Suprapubic skin (tissue), 4 donors: ENCODE results near the gene MSX2. TPM values are rescaled to one million over a fixed set of nuclear protein-coding genes. Genes with fewer than 3 reads are reported as not detected.
"Not testable (repeated sequence)": the region's sequence is repeated elsewhere in the genome, so short reads cannot be mapped to it uniquely, and the experiment has no call there.

Experiments used
- DNase-seq, 2 donors: peaks; one replicate each; pipeline ENCODE4 v3.0.0-alpha.2; 2019; ENCODE audit warnings: low spot score in 2 of 2
- H3K27ac ChIP-seq: fragments of 200-600 bp; sonication (generic); one replicate; pipeline ENCODE4 v1.5.1; 2019
- H3K27me3 ChIP-seq: fragments of 200-600 bp; sonication (generic); one replicate; pipeline ENCODE4 v1.5.1; 2019
- H3K36me3 ChIP-seq: fragments of 200-600 bp; sonication (generic); one replicate; pipeline ENCODE4 v1.5.1; 2019
- H3K4me1 ChIP-seq: fragments of 200-600 bp; sonication (generic); one replicate; pipeline ENCODE4 v1.5.1; 2019
- H3K4me3 ChIP-seq: fragments of 200-600 bp; sonication (generic); one replicate; pipeline ENCODE4 v1.5.1; 2019; ENCODE audit warnings: mild to moderate bottlenecking
- H3K9me3 ChIP-seq: fragments of 200-600 bp; sonication (generic); one replicate; pipeline ENCODE4 v1.5.1; 2019
- CTCF ChIP-seq, 2 donors: fragments of 200-600 bp in 1 of 2; fragments of 450-650 bp in 1 of 2; sonication (generic) in 1 of 2; IDR thresholded peaks; one replicate each; pipeline ENCODE4 v1.5.1; 2016 to 2019; ENCODE audit warnings: antibody characterized with exemption in 2 of 2, mild to moderate bottlenecking in 1 of 2, moderate library complexity in 1 of 2
- EP300 ChIP-seq: sonication (generic); formaldehyde crosslinking; IDR thresholded peaks from one replicate; pipeline ENCODE4 v1.6.1; 2017; ENCODE audit warnings: antibody characterized with exemption
- POLR2A ChIP-seq, 2 donors: fragments of 450-650 bp; IDR thresholded peaks; one replicate each; pipeline ENCODE4 v1.6.1; 2017; ENCODE audit warnings: antibody characterized with exemption in 2 of 2, mild to moderate bottlenecking in 2 of 2, moderate library complexity in 2 of 2
- POLR2AphosphoS5 ChIP-seq, 3 donors: sonication (generic); formaldehyde crosslinking; IDR thresholded peaks; one replicate each; pipeline ENCODE4 v1.6.1; 2017; ENCODE audit warnings: antibody characterized with exemption in 3 of 3
- WGBS: methylation state at CpG from one replicate; pipeline ENCODE4 v1.1.5; 2018; 5-methylcytosine and 5-hydroxymethylcytosine counted together
- total RNA-seq, 4 donors: library from RNA; depleted of rRNA; stranded (reverse); fragments of >200 nt; gene quantifications; one replicate each; pipeline ENCODE4 v1.1.0, GENCODE V29; 2016

MSX2 gene
- total RNA-seq, 4 donors from 2014 or later: 3.5 to 23.1 (median 9.9) TPM

GRCh38 chr5:174759091-174759490 lies 34.7 kb downstream of the MSX2 start:
- H3K9me3 ChIP-seq: no peaks in the 10 kb centered on the region
- WGBS: 87% methylated on average over 3 of the region's 3 CpGs
- no peaks in the 10 kb centered on the region for H3K36me3 ChIP-seq
- DNase-seq: no peak
- H3K27ac ChIP-seq: no peak overlapping the region
- no peak for TF ChIP-seq POLR2A (IDR thresholded peaks at IDR 0.05)
- TF ChIP-seq CTCF (IDR thresholded peaks at IDR 0.05): no peak
- no peak for TF ChIP-seq EP300
- TF ChIP-seq POLR2AphosphoS5 (IDR thresholded peaks at IDR 0.05): no peak
- H3K27me3 ChIP-seq: no peaks in the 10 kb centered on the region
- no peaks in the 10 kb centered on the region for H3K4me1 ChIP-seq
- no peak overlapping the region for H3K4me3 ChIP-seq

- TF ChIP-seq EP300 (no peak), POLR2AphosphoS5 (IDR thresholded peaks at IDR 0.05) (no peak), POLR2A (IDR thresholded peaks at IDR 0.05) (no peak), CTCF (IDR thresholded peaks at IDR 0.05) (no peak)
- 84% methylated on average over 11 of the region's 11 CpGs for WGBS
Observed at GRCh38 chr5:174760721-174761120, 36.3 kb downstream of the MSX2 start.

GRCh38 chr5:174761341-174761740 lies 37.0 kb downstream of the MSX2 start:
- H3K4me3 ChIP-seq, DNase-seq, H3K4me1 ChIP-seq, H3K36me3 ChIP-seq, H3K9me3 ChIP-seq, H3K27me3 ChIP-seq, H3K27ac ChIP-seq: not testable (repeated sequence)
- 93% methylated on average over 2 of the region's 2 CpGs for WGBS

More at GRCh38 chr5:174760721-174761120, 36.3 kb downstream of the MSX2 start:
- no peaks in the 10 kb centered on the region for H3K9me3 ChIP-seq
- no peaks in the 10 kb centered on the region for H3K36me3 ChIP-seq
- H3K4me1 ChIP-seq: no peaks in the 10 kb centered on the region
- H3K4me3 ChIP-seq: no peak overlapping the region
- no peaks in the 10 kb centered on the region for H3K27me3 ChIP-seq
- DNase-seq: no peak
- no peak overlapping the region for H3K27ac ChIP-seq

GRCh38 chr5:174764309-174764708 lies 39.9 kb downstream of the MSX2 start:
- DNase-seq: no peak
- Histone ChIP-seq H3K4me1 (no peaks in the 10 kb centered on the region), H3K4me3 (no peak overlapping the region), H3K9me3 (no peaks in the 10 kb centered on the region), H3K27ac (no peak overlapping the region), H3K27me3 (no peaks in the 10 kb centered on the region), H3K36me3 (no peaks in the 10 kb centered on the region)
- 83% methylated on average over 9 of the region's 10 CpGs for WGBS
- TF ChIP-seq POLR2AphosphoS5 (IDR thresholded peaks at IDR 0.05) (no peak), CTCF (IDR thresholded peaks at IDR 0.05) (no peak), POLR2A (IDR thresholded peaks at IDR 0.05) (no peak)

GRCh38 chr5:174765540-174765939 lies 41.2 kb downstream of the MSX2 start:
- no peak overlapping the region for H3K27ac ChIP-seq
- H3K36me3 ChIP-seq: no peaks in the 10 kb centered on the region
- no peaks in the 10 kb centered on the region for H3K27me3 ChIP-seq
- DNase-seq: no peak
- no peaks in the 10 kb centered on the region for H3K4me1 ChIP-seq
- WGBS: 91% methylated on average over 18 of the region's 18 CpGs
- H3K9me3 ChIP-seq: no peaks in the 10 kb centered on the region
- no peak overlapping the region for H3K4me3 ChIP-seq
- no peak for TF ChIP-seq EP300
- no peak for TF ChIP-seq POLR2A (IDR thresholded peaks at IDR 0.05)
- TF ChIP-seq POLR2AphosphoS5 (IDR thresholded peaks at IDR 0.05): no peak
- TF ChIP-seq CTCF (IDR thresholded peaks at IDR 0.05): no peak

- DNase-seq: no peak
- H3K9me3 ChIP-seq: no peaks in the 10 kb centered on the region
Observed at GRCh38 chr5:174767670-174768069, 43.3 kb downstream of the MSX2 start.

More at GRCh38 chr5:174767670-174768069, 43.3 kb downstream of the MSX2 start:
- no peak for TF ChIP-seq POLR2A (IDR thresholded peaks at IDR 0.05)
- no peak for TF ChIP-seq EP300
- TF ChIP-seq POLR2AphosphoS5 (IDR thresholded peaks at IDR 0.05): no peak
- no peak for TF ChIP-seq CTCF (IDR thresholded peaks at IDR 0.05)
- Histone ChIP-seq H3K4me3 (no peak overlapping the region), H3K27me3 (no peaks in the 10 kb centered on the region), H3K4me1 (no peaks in the 10 kb centered on the region), H3K27ac (no peak overlapping the region), H3K36me3 (no peaks in the 10 kb centered on the region)
- 73% methylated on average over 4 of the region's 4 CpGs for WGBS
